ENCODE measurements around the gene PCSK7. TPM values are rescaled to one million over a fixed set of nuclear protein-coding genes. Genes with fewer than 3 reads are reported as not detected.

Gene PCSK7
- total RNA-seq, 1 experiment from 2014 or later: 50.7 TPM

DNA sequence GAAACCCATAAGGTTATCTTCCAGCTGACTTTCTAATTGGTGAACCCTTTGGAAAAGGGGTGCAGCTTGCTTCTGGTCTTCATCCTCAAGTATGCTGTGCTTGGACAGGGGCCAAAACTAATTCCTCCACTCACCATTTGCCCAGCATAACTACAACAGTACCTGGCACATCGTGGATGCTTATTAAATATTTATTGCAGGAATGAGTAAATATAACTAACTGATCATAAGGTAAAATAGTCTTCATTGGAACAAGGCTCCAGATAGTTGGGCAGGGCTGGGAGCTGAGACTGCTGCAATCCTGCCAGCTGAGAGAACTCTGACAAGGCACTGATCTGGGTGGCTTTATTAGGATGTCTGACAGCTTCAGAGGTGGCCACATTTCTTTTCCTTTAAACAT, 55.7 kb downstream of the PCSK7 start:
- no peaks in the 10 kb centered on the region for H3K9me3 Mint-ChIP-seq
- Histone ChIP-seq H3K27ac (ENCODE audit: insufficient read length, low read depth, low read length) (no peak overlapping the region), H3K27me3 (ENCODE audit: insufficient read depth, low read length) (no peaks in the 10 kb centered on the region), H4K91ac (ENCODE audit: insufficient read length, low read depth, low read length) (no peak overlapping the region), H2BK120ac (ENCODE audit: low read depth, low read length, poor library complexity, severe bottlenecking) (no peak overlapping the region), H3K4me1 (ENCODE audit: insufficient read depth, low read length) (peaks cover 6% of the 10 kb centered on the region; the same call in 1 of the 2 replicates), H2BK5ac (ENCODE audit: insufficient read length, low read length) (no peak overlapping the region), H2BK12ac (ENCODE audit: insufficient read length, low read depth, low read length) (no peak overlapping the region), H2AFZ (ENCODE audit: low read length) (no peak overlapping the region), H3K4ac (ENCODE audit: low read depth, low read length) (no peak overlapping the region), H4K20me1 (ENCODE audit: control insufficient read depth, insufficient read depth, insufficient read length) (no peaks in the 10 kb centered on the region), H3K79me2 (ENCODE audit: insufficient read depth, low read length) (no peaks in the 10 kb centered on the region), H3K23ac (ENCODE audit: insufficient read length, low read depth, low read length) (no peak overlapping the region), H2AK5ac (ENCODE audit: insufficient read length, low read length) (no peak overlapping the region), H2BK15ac (ENCODE audit: low read depth, low read length) (no peak overlapping the region), H3K18ac (ENCODE audit: insufficient read length, low read depth, low read length) (no peak overlapping the region), H3T11ph (ENCODE audit: low read length) (no peak overlapping the region), H3K56ac (ENCODE audit: insufficient read length, low read depth, low read length) (no peak overlapping the region), H3K9me3 (ENCODE audit: control insufficient read depth, low read depth, low read length) (no peaks in the 10 kb centered on the region), H3K9ac (ENCODE audit: extremely low read depth, insufficient read length, low read length) (no peak overlapping the region), H3K23me2 (ENCODE audit: insufficient read length, low read depth, low read length, poor library complexity, severe bottlenecking) (peaks cover 14% of the 10 kb centered on the region), H4K8ac (replicated peaks; ENCODE audit: insufficient read length, low read depth, low read length) (no peak overlapping the region), H3K4me2 (ENCODE audit: insufficient read depth, insufficient read length, low read length) (no peak overlapping the region), H2BK20ac (ENCODE audit: low read depth, low read length, poor library complexity, severe bottlenecking) (no peak overlapping the region), H4K5ac (ENCODE audit: insufficient read length, low read depth, low read length) (no peak overlapping the region), H3K79me1 (ENCODE audit: insufficient read depth, low read depth, low read length, poor library complexity, severe bottlenecking) (no peaks in the 10 kb centered on the region), H3K14ac (ENCODE audit: insufficient read depth, low read length) (no peak overlapping the region)
- DNase-seq: no peak
- peaks cover 3% of the 10 kb centered on the region; the same call in 1 of the 2 replicates for H3K27me3 Mint-ChIP-seq (ENCODE audit: low read depth)
- TF ChIP-seq CTCF (conservative IDR thresholded peaks at IDR 0.05): no peak
- peaks cover 0 to 23% (median 7%) of the 10 kb centered on the region in 3 experiments; a peak in 4 of 7 replicates for H3K36me3 Mint-ChIP-seq (ENCODE audit: insufficient read depth in 1 of 3, low read depth in 3 of 3)
- no peak overlapping the region for H3K4me3 Mint-ChIP-seq
- no CpG with 5 or more reads among the region's 1 CpG for WGBS (ENCODE audit: extremely low coverage, insufficient read length, low lambda C conversion rate)
- H3K27ac Mint-ChIP-seq: no peak overlapping the region
- peaks cover 33 to 42% of the 10 kb centered on the region in 2 experiments for H3K4me1 Mint-ChIP-seq
